ENCODE measurements around the gene OTOP3. TPM values are rescaled to one million over a fixed set of nuclear protein-coding genes. Genes with fewer than 3 reads are reported as not detected.

OTOP3 gene
- not detected in 2 replicates for total RNA-seq

GRCh38 chr17:74935585-74936469, at the start of gene OTOP3:
Gene OTOP3 (plus strand): TSS chr17:74935898. CDS start chr17:74935922, 24 bp downstream.

GRCh38 chr17:74892974-74893911, 42.5 kb upstream of the OTOP3 start, which contains the start of gene FADS6:
Gene FADS6 (minus strand): TSS chr17:74893633. CDS start chr17:74893595, 38 bp downstream.

GRCh38 chr17:74922694-74923537, 12.8 kb upstream of the OTOP3 start, which contains the start of gene USH1G:
Gene USH1G (minus strand): TSS chr17:74923255. CDS start chr17:74923073, 182 bp downstream.

GRCh38 chr17:74924250-74924948, 11.3 kb upstream of the OTOP3 start, which contains the start of gene OTOP2:
Gene OTOP2 (plus strand): TSS chr17:74924273. CDS start chr17:74924633, 360 bp downstream.

GRCh38 chr17:74972107-74972972, 36.6 kb downstream of the OTOP3 start, which contains the start of gene HID1:
Gene HID1 (minus strand): TSS chr17:74972759. CDS start chr17:74972656, 103 bp downstream.

GRCh38 chr17:74987418-74987908, 51.8 kb downstream of the OTOP3 start, which contains the start of gene CDR2L:
Gene CDR2L (plus strand): TSS chr17:74987632. CDS start chr17:74988044, 412 bp downstream.

Other genes starting within 250 kb of the OTOP3 start
- not detected in 2 replicates for gene CD300LF, start 223.0 kb upstream of the OTOP3 start, total RNA-seq
- gene RAB37, start 198.6 kb upstream of the OTOP3 start, total RNA-seq: under 0.01 and 0.46 TPM in 2 replicates
- 12.7 and 14.9 TPM in 2 replicates for gene NHERF1, start 187.3 kb upstream of the OTOP3 start, total RNA-seq
- 36.1 and 36.5 TPM in 2 replicates for gene NAT9, start 159.6 kb upstream of the OTOP3 start, total RNA-seq
- under 0.01 TPM in 1 of 2 replicates, not detected in the other for gene GRIN2C, start 76.0 kb upstream of the OTOP3 start, total RNA-seq
- gene FDXR, start 62.9 kb upstream of the OTOP3 start, total RNA-seq: 56.5 and 64.3 TPM in 2 replicates
- not detected in 2 replicates for gene FADS6, start 42.3 kb upstream of the OTOP3 start, total RNA-seq
- gene USH1G, start 12.6 kb upstream of the OTOP3 start, total RNA-seq: not detected in 2 replicates
- not detected in 2 replicates for gene OTOP2, start 11.6 kb upstream of the OTOP3 start, total RNA-seq
- gene HID1, start 36.9 kb downstream of the OTOP3 start, total RNA-seq: 12.3 and 21.7 TPM in 2 replicates
- gene CDR2L, start 51.7 kb downstream of the OTOP3 start, total RNA-seq: 13.4 and 18.8 TPM in 2 replicates
- 45.1 and 46.4 TPM in 2 replicates for gene MRPL58, start 76.8 kb downstream of the OTOP3 start, total RNA-seq
- 221 and 285 TPM in 2 replicates for gene ATP5PD, start 111.1 kb downstream of the OTOP3 start, total RNA-seq
- gene KCTD2, start 111.3 kb downstream of the OTOP3 start, total RNA-seq: 10.1 and 13.2 TPM in 2 replicates
- gene SLC16A5, start 152.1 kb downstream of the OTOP3 start, total RNA-seq: 8.8 and 16.9 TPM in 2 replicates
- 1.6 and 2.0 TPM in 2 replicates for gene ARMC7, start 174.1 kb downstream of the OTOP3 start, total RNA-seq
- gene NT5C, start 195.8 kb downstream of the OTOP3 start, total RNA-seq: 28.1 and 57.2 TPM in 2 replicates
- gene JPT1, start 218.6 kb downstream of the OTOP3 start, total RNA-seq: 225 and 262 TPM in 2 replicates
- gene SUMO2, start 247.1 kb downstream of the OTOP3 start, total RNA-seq: 137 and 147 TPM in 2 replicates